ENCODE data around the gene MYOM1.

Gene MYOM1

GRCh38 chr18:3117493-3118192 is 102.1 kb downstream of the MYOM1 start:
- DNase-seq (no peak), ATAC-seq (no peak)

DNA sequence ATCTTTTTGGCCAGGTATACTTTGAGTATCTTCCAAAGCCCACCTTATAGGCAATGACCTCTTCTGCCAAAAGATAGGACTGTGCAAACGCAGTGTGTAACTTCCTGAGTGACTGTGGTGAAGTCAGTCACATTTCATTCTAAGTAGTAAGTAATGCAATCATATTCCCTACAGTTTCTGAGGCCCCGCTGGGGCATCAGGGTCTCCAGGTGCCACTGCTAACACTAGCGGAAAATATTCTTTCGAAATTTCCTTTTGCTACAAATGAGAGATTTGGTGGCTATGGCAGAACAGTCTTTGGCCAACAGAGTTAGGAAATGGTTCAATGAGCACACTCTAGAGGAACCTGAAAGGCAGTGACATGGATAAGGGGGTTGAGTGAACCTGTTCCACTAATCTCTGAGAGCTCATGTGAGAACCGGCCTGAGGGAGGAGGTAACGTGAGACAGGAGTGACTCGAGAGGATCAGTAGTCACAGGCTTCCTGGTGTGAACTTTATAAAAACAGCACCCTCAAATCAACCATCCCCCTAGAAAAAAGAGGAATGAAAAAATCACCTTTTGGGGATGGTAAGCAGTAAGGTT is 104.2 kb downstream of the MYOM1 start:
- DNase-seq (no peak), ATAC-seq (no peak)

- no peak for DNase-seq
- ATAC-seq = no peak
These were observed 105.3 kb downstream of the MYOM1 start for GRCh38 chr18:3114451-3114850.

DNA sequence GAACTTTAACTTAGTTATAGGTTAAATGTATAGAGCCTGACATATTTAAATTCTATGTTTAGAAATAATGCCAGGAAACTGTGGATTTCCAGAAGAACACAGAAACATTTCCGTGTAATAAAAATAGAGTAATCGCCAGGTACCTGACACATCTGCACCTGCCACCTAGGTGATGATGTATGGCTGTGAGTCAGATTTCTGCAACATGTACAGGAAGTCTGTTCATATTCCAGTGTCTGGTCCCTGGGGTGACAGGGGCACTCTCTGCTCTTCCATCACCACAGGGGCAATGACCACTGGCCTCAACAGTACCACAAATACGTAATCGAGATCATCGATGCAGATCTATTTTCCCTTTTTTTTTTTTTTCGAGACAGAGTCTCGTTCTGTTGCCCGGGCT is 105.7 kb downstream of the MYOM1 start:
- DNase-seq = no peak
- no peak for ATAC-seq

GRCh38 chr18:3111523-3112240 is 108.1 kb downstream of the MYOM1 start:
- no peak for ATAC-seq
- DNase-seq = no peak

GRCh38 chr18:3110034-3110752 is 109.6 kb downstream of the MYOM1 start:
- ATAC-seq = no peak
- DNase-seq = no peak

GRCh38 chr18:3107740-3108151 is 112.0 kb downstream of the MYOM1 start:
- no peak for ATAC-seq

GRCh38 chr18:3104190-3105054 is 115.3 kb downstream of the MYOM1 start:
- ATAC-seq (no peak), DNase-seq (no peak)

More at GRCh38 chr18:3107740-3108151, 112.0 kb downstream of the MYOM1 start:
- DNase-seq = no peak

DNA sequence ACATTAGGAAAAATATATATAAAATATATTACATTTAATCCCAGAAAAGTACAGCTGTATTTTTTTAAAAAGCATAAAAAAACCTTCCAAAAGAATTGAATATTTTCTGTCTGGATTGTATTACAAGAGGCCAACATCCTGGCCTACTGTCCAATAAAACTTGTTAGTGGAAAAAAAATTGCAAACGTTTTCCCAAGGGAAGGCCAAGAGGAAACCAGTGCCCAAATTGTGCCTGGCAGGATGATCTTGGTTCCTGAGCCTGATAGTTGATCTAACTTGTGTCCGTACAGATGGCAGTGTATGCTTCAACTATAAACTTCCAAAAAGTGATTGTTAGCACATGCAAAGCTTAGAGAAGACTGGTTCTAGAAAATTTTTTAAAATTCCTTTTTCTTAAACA is 116.2 kb downstream of the MYOM1 start:
- DNase-seq (no peak), ATAC-seq (no peak)

- DNase-seq (no peak), ATAC-seq (no peak)
These were observed 116.8 kb downstream of the MYOM1 start for GRCh38 chr18:3102983-3103382.

- ATAC-seq = no peak
These were observed 119.2 kb downstream of the MYOM1 start for GRCh38 chr18:3100498-3101132.

GRCh38 chr18:3099327-3099726 is 120.4 kb downstream of the MYOM1 start:
- ATAC-seq (no peak), DNase-seq (no peak)

More at GRCh38 chr18:3100498-3101132, 119.2 kb downstream of the MYOM1 start:
- no peak for DNase-seq

DNA sequence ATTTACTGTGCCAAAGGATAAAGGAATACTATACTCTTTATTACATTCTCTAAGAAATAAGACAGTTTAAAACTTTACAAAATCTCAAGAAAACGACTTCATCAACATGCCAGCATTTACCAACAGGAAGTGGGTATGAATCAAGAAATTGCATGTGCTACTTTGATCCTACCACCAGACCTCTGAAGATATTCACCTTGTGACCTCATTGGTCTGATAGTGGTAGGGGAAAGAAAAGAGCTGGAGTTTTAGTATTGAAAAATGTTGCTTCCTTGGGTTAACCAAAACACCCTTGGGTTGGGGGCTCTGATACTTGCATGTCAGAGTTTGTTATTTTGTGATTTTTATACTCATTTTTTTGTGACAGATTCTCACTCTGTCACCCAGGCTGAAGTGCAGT is 122.7 kb downstream of the MYOM1 start:
- no peak for DNase-seq
- ATAC-seq = no peak

DNA sequence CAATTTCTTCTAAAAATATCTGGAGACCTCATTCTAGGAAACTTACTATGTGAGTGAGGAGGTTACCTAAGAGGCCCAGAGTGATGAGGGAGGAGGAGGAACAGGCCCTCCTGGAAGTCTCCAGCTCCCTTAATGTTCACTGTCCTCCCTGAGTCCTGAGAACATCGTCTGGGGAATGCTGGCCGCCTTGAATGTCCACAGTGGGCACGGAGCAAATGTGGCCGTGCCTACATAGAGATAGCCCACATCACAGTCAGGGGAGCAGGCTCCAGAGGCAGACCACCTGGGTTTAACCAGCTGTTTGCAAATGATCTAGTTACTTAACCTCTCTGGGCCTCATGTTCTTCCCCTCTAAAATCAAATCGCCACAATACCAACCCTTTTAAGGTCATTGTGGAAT is 123.8 kb downstream of the MYOM1 start:
- DNase-seq = no peak
- ATAC-seq = no peak

DNA sequence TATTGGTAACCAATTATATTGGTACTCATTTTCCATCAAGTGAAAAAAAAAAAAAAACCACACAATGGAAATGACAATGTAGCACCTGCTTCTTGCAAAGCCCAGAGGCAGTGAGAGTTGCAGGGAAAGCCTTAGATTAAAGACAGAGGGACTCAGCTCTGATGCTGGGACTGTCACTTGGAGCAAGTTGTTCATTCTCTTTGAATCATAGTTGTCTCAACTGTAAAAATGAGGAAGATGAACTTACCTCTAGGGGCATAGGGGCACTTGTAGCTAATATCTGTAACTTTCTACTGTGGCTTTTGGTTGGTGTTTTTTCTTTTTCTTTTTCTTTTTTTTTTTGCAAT is 125.5 kb downstream of the MYOM1 start:
- DNase-seq (no peak), ATAC-seq (no peak)

- no peak for DNase-seq
These were observed 126.0 kb downstream of the MYOM1 start for GRCh38 chr18:3093624-3094337.

GRCh38 chr18:3092727-3093126 is 127.0 kb downstream of the MYOM1 start:
- ATAC-seq = no peak
- no peak for DNase-seq

More at GRCh38 chr18:3093624-3094337, 126.0 kb downstream of the MYOM1 start:
- ATAC-seq = no peak

DNA sequence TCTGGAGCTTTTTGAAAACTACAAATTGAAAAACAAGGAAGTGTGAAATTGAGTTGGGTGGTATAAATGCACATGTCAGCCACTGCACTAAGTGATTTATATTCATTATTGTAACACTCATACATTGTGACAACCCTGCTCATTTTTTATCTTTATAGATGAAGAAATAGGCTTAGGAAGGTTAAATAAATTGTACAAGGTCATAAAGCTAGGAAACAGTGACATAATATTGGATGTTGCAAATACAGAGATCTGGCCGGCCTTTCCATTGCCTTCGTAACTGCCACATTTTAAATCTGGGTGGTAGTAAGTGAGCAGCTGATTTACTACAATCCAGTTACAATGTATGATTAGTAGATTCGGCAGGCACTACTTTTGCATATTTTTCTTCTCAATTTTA is 130.2 kb downstream of the MYOM1 start:
- no peak for ATAC-seq
- no peak for DNase-seq

DNA sequence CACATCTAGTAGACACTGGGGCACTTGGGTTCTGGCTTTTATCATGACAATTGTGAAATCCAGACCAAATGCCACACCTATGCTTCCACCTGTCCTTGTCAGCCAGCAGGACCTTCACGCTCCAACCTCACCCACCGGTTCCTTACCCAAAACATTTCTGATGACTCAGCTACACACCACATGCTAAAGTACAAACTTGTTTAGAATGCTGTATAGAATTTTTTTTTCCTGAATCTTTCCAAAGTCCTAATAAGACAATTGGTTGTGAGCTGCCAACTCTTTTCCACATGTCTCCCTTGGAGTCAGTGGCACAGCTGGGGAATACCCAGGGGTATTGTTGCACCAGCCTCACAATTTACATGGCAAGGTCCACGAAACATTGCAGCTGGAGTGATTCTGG is 131.3 kb downstream of the MYOM1 start:
- DNase-seq (no peak), ATAC-seq (no peak)

- ATAC-seq = no peak
- DNase-seq = no peak
These were observed 132.9 kb downstream of the MYOM1 start for GRCh38 chr18:3086871-3087270.

- ATAC-seq (no peak), DNase-seq (no peak)
These were observed 134.2 kb downstream of the MYOM1 start for GRCh38 chr18:3085612-3086011.
